ENCODE results near the gene MAP3K15. TPM values are rescaled to one million over a fixed set of nuclear protein-coding genes. Genes with fewer than 3 reads are reported as not detected.
A peak's percentile ranks its signal among the peaks of the same experiment; 100 is the strongest.

The MAP3K15 gene
- total and polyA plus RNA-seq, 2 experiments from 2014 or later = not detected

DNA sequence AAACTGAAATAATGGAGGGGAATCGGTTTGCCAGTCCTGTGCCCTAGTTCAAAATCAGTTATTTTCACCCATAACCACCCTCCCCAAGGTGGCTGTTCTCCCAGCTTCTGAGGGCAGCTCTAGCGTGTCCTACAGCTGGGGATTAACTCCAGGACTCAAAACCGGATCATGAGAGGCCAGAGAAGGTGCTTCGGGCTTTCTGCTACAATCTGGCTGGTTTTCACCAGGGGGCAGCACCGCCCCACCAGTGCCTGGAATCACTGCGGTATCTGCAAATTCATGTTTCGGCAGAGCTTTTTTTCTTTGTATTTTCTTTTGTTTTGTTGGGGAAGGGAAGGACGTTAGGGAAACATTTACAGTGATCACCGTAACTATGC is 143.2 kb downstream of the MAP3K15 start:
- H3K9me2 ChIP-seq (ENCODE audit: insufficient read depth) = no peaks in the 10 kb centered on the region
- H3K4me2 ChIP-seq (ENCODE audit: unreplicated experiment) = peak overlapping the region; percentile 40
- no peak for TF ChIP-seq EZH2phosphoT487 (IDR thresholded peaks at IDR 0.05; ENCODE audit: insufficient read depth, low read depth)
- TF ChIP-seq EZH2 (IDR thresholded peaks at IDR 0.05; ENCODE audit: insufficient read depth, poor library complexity, severe bottlenecking) = no peak
- peak overlapping the region; percentile 69 for H3K4me3 ChIP-seq
- WGBS, 2 experiments (ENCODE audit: low coverage in 1 of 2, low lambda C conversion rate in 2 of 2, missing lambda C conversion rate in 2 of 2) = 1% methylated on average over 8 to 9 of the region's 9 CpGs
- peak overlapping the region; percentile 70 for H3K9ac ChIP-seq
- no peak overlapping the region for H3K27ac ChIP-seq
- H3K9me3 ChIP-seq (ENCODE audit: low read depth) = no peaks in the 10 kb centered on the region
- no peaks in the 10 kb centered on the region for H3F3A ChIP-seq (ENCODE audit: insufficient read depth)
- H3K36me3 ChIP-seq (ENCODE audit: low read depth) = no peaks in the 10 kb centered on the region
- H2AFZ ChIP-seq = peak overlapping the region; percentile 83
- H3K4me1 ChIP-seq (ENCODE audit: insufficient read depth) = peaks cover 8% of the 10 kb centered on the region
- in situ Hi-C loops (cut with MboI) = no loop called here
- H3K27me3 ChIP-seq (replicated peaks; ENCODE audit: insufficient read depth) = no peaks in the 10 kb centered on the region
- no peaks in the 10 kb centered on the region for H4K20me1 ChIP-seq (ENCODE audit: insufficient read depth)
- peak; percentile 78 for DNase-seq
- H3K79me2 ChIP-seq (ENCODE audit: insufficient read depth) = no peaks in the 10 kb centered on the region

DNA sequence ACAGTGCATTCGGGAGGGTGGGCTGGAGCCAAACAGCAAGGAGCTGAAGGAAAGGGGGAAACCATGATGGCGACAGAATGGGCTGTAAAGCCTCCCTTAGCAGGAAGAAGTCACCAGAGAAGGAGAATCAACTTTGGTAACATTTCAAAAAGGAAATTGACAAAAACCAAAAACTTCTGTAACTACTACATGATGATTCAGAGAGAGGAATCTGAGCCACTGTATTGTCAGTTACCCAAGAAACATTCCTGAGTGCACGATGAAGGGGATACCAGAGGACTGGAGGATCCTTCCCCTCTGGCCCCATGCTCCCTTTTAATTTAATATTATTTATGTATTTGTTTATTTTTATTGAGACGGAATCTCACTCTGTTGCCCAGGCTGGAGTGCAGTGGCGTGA is 145.2 kb downstream of the MAP3K15 start:
- whole genome bisulfite sequencing, 2 experiments (ENCODE audit: low coverage in 1 of 2, low lambda C conversion rate in 2 of 2, missing lambda C conversion rate in 2 of 2) = 16 to 37% methylated on average over 5 of the region's 5 CpGs
- TF ChIP-seq EZH2phosphoT487 (IDR thresholded peaks at IDR 0.05; ENCODE audit: insufficient read depth, low read depth) (no peak), EZH2 (IDR thresholded peaks at IDR 0.05; ENCODE audit: insufficient read depth, poor library complexity, severe bottlenecking) (no peak)
- in situ Hi-C loops (cut with MboI) = no loop called here
- Histone ChIP-seq H3K9ac (no peak overlapping the region), H4K20me1 (ENCODE audit: insufficient read depth) (no peaks in the 10 kb centered on the region), H3K36me3 (ENCODE audit: low read depth) (no peaks in the 10 kb centered on the region), H3K4me3 (no peak overlapping the region), H3K79me2 (ENCODE audit: insufficient read depth) (no peaks in the 10 kb centered on the region), H3K9me2 (ENCODE audit: insufficient read depth) (no peaks in the 10 kb centered on the region), H3K4me1 (ENCODE audit: insufficient read depth) (peaks cover 8% of the 10 kb centered on the region), H3K27me3 (replicated peaks; ENCODE audit: insufficient read depth) (no peaks in the 10 kb centered on the region), H3K27ac (peak overlapping the region; percentile 33; the same call in 1 of the 2 replicates), H2AFZ (no peak overlapping the region), H3K4me2 (ENCODE audit: unreplicated experiment) (no peak overlapping the region), H3K9me3 (ENCODE audit: low read depth) (no peaks in the 10 kb centered on the region), H3F3A (ENCODE audit: insufficient read depth) (no peaks in the 10 kb centered on the region)
- peak; percentile 72 for DNase-seq

DNA sequence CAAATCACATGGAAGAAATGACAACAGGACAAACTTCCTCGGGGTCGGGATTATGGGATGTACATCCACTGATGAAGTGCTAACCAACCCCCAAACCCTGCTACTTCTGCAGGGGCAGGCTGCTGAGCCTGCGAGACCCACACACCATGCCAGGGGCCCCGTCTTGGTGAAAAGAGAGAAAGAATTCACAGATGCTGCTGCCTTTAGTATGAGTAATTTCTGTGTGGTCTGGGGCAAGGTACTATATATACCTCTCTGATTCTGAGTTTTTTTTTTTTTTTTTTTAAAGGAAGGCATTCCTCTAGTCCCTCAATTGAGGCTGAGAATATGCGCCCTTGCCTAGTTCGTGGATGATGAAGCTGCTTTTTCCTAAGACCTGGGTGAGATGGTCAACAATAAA is 146.7 kb downstream of the MAP3K15 start:
- WGBS, 2 experiments (ENCODE audit: low coverage in 1 of 2, low lambda C conversion rate in 2 of 2, missing lambda C conversion rate in 2 of 2) = 72 to 88% methylated on average over 5 to 6 of the region's 6 CpGs
- no peaks in the 10 kb centered on the region for H3K36me3 ChIP-seq (ENCODE audit: low read depth)
- H3K4me2 ChIP-seq (ENCODE audit: unreplicated experiment) = no peak overlapping the region
- H3K27ac ChIP-seq = no peak overlapping the region
- H3K79me2 ChIP-seq (ENCODE audit: insufficient read depth) = no peaks in the 10 kb centered on the region
- H4K20me1 ChIP-seq (ENCODE audit: insufficient read depth) = no peaks in the 10 kb centered on the region
- no peak for TF ChIP-seq EZH2phosphoT487 (IDR thresholded peaks at IDR 0.05; ENCODE audit: insufficient read depth, low read depth)
- no peak overlapping the region for H2AFZ ChIP-seq
- H3K9me2 ChIP-seq (ENCODE audit: insufficient read depth) = no peaks in the 10 kb centered on the region
- H3K9ac ChIP-seq = no peak overlapping the region
- H3K4me1 ChIP-seq (ENCODE audit: insufficient read depth) = peaks cover 8% of the 10 kb centered on the region
- DNase-seq = peak; percentile 11
- no peaks in the 10 kb centered on the region for H3K27me3 ChIP-seq (replicated peaks; ENCODE audit: insufficient read depth)
- no peak overlapping the region for H3K4me3 ChIP-seq
- no peaks in the 10 kb centered on the region for H3F3A ChIP-seq (ENCODE audit: insufficient read depth)
- in situ Hi-C loops (cut with MboI) = no loop called here
- H3K9me3 ChIP-seq (ENCODE audit: low read depth) = no peaks in the 10 kb centered on the region

DNA sequence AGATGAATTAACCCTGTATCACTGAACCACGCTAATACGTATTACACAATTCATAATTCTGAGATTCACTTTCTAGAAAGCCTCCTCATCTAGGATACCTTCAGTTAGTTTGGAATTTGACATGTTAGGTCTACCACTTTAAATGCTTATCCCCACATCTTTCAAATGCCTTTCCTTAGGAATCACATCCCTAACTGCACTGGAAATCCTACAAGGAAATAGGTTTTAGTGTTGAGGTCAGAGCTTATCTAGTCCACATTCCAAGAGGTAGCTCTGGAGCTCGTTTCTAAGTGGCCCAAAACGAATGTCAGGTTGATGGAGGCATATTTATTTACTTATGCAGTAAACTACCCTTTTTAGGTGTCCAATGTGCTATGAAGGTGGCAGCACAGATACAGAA is 153.6 kb downstream of the MAP3K15 start:
- WGBS, 2 experiments (ENCODE audit: low coverage in 1 of 2, low lambda C conversion rate in 2 of 2, missing lambda C conversion rate in 2 of 2) = 52 to 58% methylated on average over 4 of the region's 4 CpGs
- Histone ChIP-seq H3K9ac (no peak overlapping the region), H4K20me1 (ENCODE audit: insufficient read depth) (no peaks in the 10 kb centered on the region), H3K4me3 (no peak overlapping the region), H3K79me2 (ENCODE audit: insufficient read depth) (no peaks in the 10 kb centered on the region), H3K4me2 (ENCODE audit: unreplicated experiment) (no peak overlapping the region), H3K27me3 (replicated peaks; ENCODE audit: insufficient read depth) (no peaks in the 10 kb centered on the region), H2AFZ (no peak overlapping the region), H3K9me3 (ENCODE audit: low read depth) (no peaks in the 10 kb centered on the region), H3K4me1 (ENCODE audit: insufficient read depth) (no peaks in the 10 kb centered on the region), H3K36me3 (ENCODE audit: low read depth) (no peaks in the 10 kb centered on the region), H3K27ac (no peak overlapping the region), H3F3A (ENCODE audit: insufficient read depth) (no peaks in the 10 kb centered on the region), H3K9me2 (ENCODE audit: insufficient read depth) (no peaks in the 10 kb centered on the region)
- DNase-seq = no peak
- in situ Hi-C loops (cut with MboI) = no loop called here
- TF ChIP-seq EZH2phosphoT487 (IDR thresholded peaks at IDR 0.05; ENCODE audit: insufficient read depth, low read depth) (no peak), EZH2 (IDR thresholded peaks at IDR 0.05; ENCODE audit: insufficient read depth, poor library complexity, severe bottlenecking) (no peak)

DNA sequence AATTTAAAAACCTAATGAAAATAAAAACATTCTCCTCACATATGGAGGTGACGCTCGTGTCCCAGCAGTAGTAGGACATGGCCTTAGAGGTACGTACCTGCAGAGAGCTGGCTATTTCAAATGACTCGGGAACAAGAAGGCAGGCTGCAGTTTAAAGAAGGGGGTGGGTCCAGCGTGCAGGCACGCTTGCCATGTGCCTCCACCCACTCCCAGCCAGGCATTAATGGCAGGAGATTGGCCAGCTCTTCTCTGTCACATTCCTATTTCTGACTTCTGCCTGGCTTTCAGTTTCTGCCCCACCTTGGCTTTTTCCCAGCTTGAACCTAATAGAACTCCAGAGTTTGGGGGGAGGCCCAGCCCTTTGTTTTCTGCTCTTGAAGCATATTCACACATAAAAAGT is 154.4 kb downstream of the MAP3K15 start:
- Histone ChIP-seq H3F3A (ENCODE audit: insufficient read depth) (no peaks in the 10 kb centered on the region), H3K4me2 (ENCODE audit: unreplicated experiment) (no peak overlapping the region), H4K20me1 (ENCODE audit: insufficient read depth) (no peaks in the 10 kb centered on the region), H3K36me3 (ENCODE audit: low read depth) (no peaks in the 10 kb centered on the region), H3K4me3 (no peak overlapping the region), H3K27ac (no peak overlapping the region), H3K4me1 (ENCODE audit: insufficient read depth) (no peaks in the 10 kb centered on the region), H3K9ac (no peak overlapping the region), H3K9me2 (ENCODE audit: insufficient read depth) (no peaks in the 10 kb centered on the region), H2AFZ (no peak overlapping the region), H3K9me3 (ENCODE audit: low read depth) (no peaks in the 10 kb centered on the region), H3K79me2 (ENCODE audit: insufficient read depth) (no peaks in the 10 kb centered on the region), H3K27me3 (replicated peaks; ENCODE audit: insufficient read depth) (no peaks in the 10 kb centered on the region)
- 44 to 58% methylated on average over 4 to 6 of the region's 6 CpGs for WGBS, 2 experiments (ENCODE audit: low coverage in 1 of 2, low lambda C conversion rate in 2 of 2, missing lambda C conversion rate in 2 of 2)
- in situ Hi-C loops (cut with MboI) = no loop called here
- DNase-seq = no peak
- no peak for TF ChIP-seq EZH2phosphoT487 (IDR thresholded peaks at IDR 0.05; ENCODE audit: insufficient read depth, low read depth)

Data from GM23248 (cell line).